HL-60 (cell line): ENCODE measurements around the gene UBE2E1.

ENCODE experiments used
- CTCF ChIP-seq: IDR thresholded peaks from one replicate; pipeline ENCODE4 v1.5.1; 2011; ENCODE audit warnings: low read length, control low read depth, inconsistent platforms; ENCODE audit not compliant: insufficient read depth
- POLR2AphosphoS5 ChIP-seq: IDR thresholded peaks from 2 replicates; pipeline ENCODE4 v1.6.1; 2012; ENCODE audit warnings: low read depth
- REST ChIP-seq: IDR thresholded peaks from 2 replicates; pipeline ENCODE4 v1.6.1; 2012; ENCODE audit warnings: low read depth; ENCODE audit not compliant: insufficient replicate concordance

- no peak for TF ChIP-seq CTCF
- no peak for TF ChIP-seq POLR2AphosphoS5
- no peak for TF ChIP-seq REST
Measured at GRCh38 chr3:23884481-23884880, 78.7 kb downstream of the UBE2E1 start.
